Stomach (tissue), 9 donors: ENCODE measurements around the gene KBTBD12. TPM values are rescaled to one million over a fixed set of nuclear protein-coding genes. Genes with fewer than 3 reads are reported as not detected.

Experiments used
- DNase-seq, 2 donors: peaks; one replicate each; pipeline versions ENCODE4 v3.0.0 to v3.0.0-alpha.2; 2013 to 2019
- H3K27ac ChIP-seq, 5 donors: fragments of 200-600 bp in 4 of 5; sonication (generic) in 4 of 5; one replicate each; pipeline ENCODE4 v1.5.1; 2013 to 2019; ENCODE audit warnings: mild to moderate bottlenecking in 1 of 5, moderate library complexity in 1 of 5
- H3K27me3 ChIP-seq, 3 donors: fragments of 200-600 bp; sonication (generic); one replicate each; pipeline ENCODE4 v1.5.1; 2017 to 2019; ENCODE audit warnings: mixed run types in 1 of 3
- H3K36me3 ChIP-seq, 4 donors: fragments of 200-600 bp; sonication (generic); 1 replicate in 3 of 4; 2 replicates in 1 of 4; pipeline ENCODE4 v1.5.1; 2016 to 2019
- H3K4me1 ChIP-seq, 4 donors: fragments of 200-600 bp; sonication (generic); one replicate each; pipeline ENCODE4 v1.5.1; 2016 to 2019
- H3K4me3 ChIP-seq, 4 donors: fragments of 200-600 bp; sonication (generic) in 3 of 4; one replicate each; pipeline ENCODE4 v1.5.1; 2016 to 2019; ENCODE audit warnings: mild to moderate bottlenecking in 1 of 4
- H3K9me3 ChIP-seq, 4 donors: fragments of 200-600 bp; sonication (generic); one replicate each; pipeline ENCODE4 v1.5.1; 2016 to 2019
- CTCF ChIP-seq, 7 experiments: fragments of 450-650 bp in 4 of 7; fragments of 200-600 bp in 3 of 7; sonication (generic) in 3 of 7; IDR thresholded peaks; one replicate each; pipeline ENCODE4 v1.5.1; 2016 to 2019; ENCODE audit warnings: antibody characterized with exemption in 7 of 7, control low read depth in 2 of 7, mild to moderate bottlenecking in 1 of 7
- EP300 ChIP-seq: sonication (generic); formaldehyde crosslinking; IDR thresholded peaks from one replicate; pipeline ENCODE4 v1.6.1; 2017; ENCODE audit warnings: antibody characterized with exemption
- POLR2A ChIP-seq, 4 donors: fragments of 450-650 bp; IDR thresholded peaks; one replicate each; pipeline ENCODE4 v1.6.1; 2016; ENCODE audit warnings: antibody characterized with exemption in 4 of 4, control low read depth in 2 of 4, mild to moderate bottlenecking in 1 of 4, moderate library complexity in 1 of 4
- POLR2AphosphoS5 ChIP-seq, 3 donors: sonication (generic); formaldehyde crosslinking; IDR thresholded peaks; one replicate each; pipeline ENCODE4 v1.6.1; 2016; ENCODE audit warnings: antibody characterized with exemption in 3 of 3
- WGBS, 5 donors: extraction: QIAGEN DNeasy Blood & Tissue Kit in 3 of 5; methylation state at CpG; one replicate each; pipeline versions ENCODE4 v1.1.5 to v1.1.7; 2013 to 2018; 5-methylcytosine and 5-hydroxymethylcytosine counted together
- intact Hi-C: fragments of 100-400 bp; cut with DNase I; formaldehyde crosslinking; loops from one replicate; pipeline ENCODE4 v1.15.1; 2023; ENCODE audit warnings: low total_unique reads
- polyA plus RNA-seq, 3 donors: library from polyadenylated mRNA; stranded (reverse); fragments of 200-250 nt; gene quantifications; one replicate each; pipeline ENCODE4 v1.2.3, GENCODE V29; 2013
- total RNA-seq, 5 donors: library from RNA; depleted of rRNA; stranded (reverse); fragments of >200 nt; gene quantifications; one replicate each; pipeline versions ENCODE4 v1.1.0 to v1.2.3, GENCODE V29; 2014 to 2016
- donor health status: healthy with polysubstance abuse.
- donor health status: Bipolar disorder and iron deficiency.
- donor health status: healthy.

Gene KBTBD12
- total and polyA plus RNA-seq, 8 donors: 0.46 to 10.3 (median 1.6) TPM

DNA sequence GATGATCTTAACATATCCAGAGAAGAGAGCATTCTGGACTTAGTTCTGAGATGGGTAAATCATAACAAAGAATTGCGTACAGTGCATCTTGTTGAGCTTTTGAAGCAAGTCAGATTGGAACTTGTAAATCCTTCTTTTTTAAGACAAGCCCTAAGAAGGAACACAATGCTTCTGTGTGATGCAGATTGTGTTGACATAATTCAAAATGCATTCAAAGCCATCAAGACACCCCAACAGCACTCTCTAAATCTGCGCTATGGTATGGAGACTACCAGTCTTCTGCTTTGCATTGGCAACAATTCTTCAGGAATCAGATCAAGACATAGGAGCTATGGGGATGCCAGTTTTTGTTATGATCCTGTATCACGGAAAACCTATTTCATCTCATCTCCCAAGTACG is 8.6 kb downstream of the KBTBD12 start:
- 93 to 96% (median 94%) methylated on average over 4 of the region's 4 CpGs for WGBS, 5 donors

DNA sequence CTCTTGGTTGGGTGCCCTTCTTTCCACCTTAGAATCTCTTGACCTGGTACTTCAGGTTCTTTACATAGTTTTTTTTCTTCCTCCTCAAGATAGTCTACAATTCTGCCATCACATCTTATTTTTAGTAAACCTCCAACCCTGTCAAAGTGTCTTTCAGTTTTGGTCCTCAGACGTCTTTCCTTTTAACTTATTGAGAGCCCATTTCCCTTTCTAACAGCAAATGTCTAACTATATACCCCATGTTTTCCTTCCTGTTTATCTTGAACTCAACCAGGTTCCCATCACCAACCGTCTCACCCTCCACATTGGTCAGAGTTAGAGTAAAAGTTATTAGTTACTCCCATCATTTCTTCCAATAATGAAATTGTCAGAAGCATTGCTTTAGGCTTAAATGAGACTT is 10.4 kb downstream of the KBTBD12 start:
- intact Hi-C loops: no loop called here
- no peaks in the 10 kb centered on the region for H3K36me3 ChIP-seq
- no peak overlapping the region for H3K4me3 ChIP-seq
- no peak for TF ChIP-seq EP300
- TF ChIP-seq POLR2A (IDR thresholded peaks at IDR 0.05): no peak
- TF ChIP-seq CTCF (IDR thresholded peaks at IDR 0.05): no peak
- no peak for TF ChIP-seq POLR2AphosphoS5 (IDR thresholded peaks at IDR 0.05)
- no peaks in the 10 kb centered on the region for H3K27me3 ChIP-seq
- no peak overlapping the region for H3K27ac ChIP-seq
- H3K4me1 ChIP-seq: peaks cover 0 to 23% (median 0%) of the 10 kb centered on the region in 4 donors
- 48 to 73% (median 69%) methylated on average over 2 of the region's 2 CpGs for WGBS, 5 donors
- no peaks in the 10 kb centered on the region for H3K9me3 ChIP-seq
- no peak for DNase-seq

More for the DNA sequence above, 8.6 kb downstream of the KBTBD12 start:
- Histone ChIP-seq H3K36me3 (no peaks in the 10 kb centered on the region), H3K27me3 (no peaks in the 10 kb centered on the region), H3K4me1 (peaks cover 0 to 23% (median 0%) of the 10 kb centered on the region in 4 donors), H3K9me3 (no peaks in the 10 kb centered on the region), H3K4me3 (no peak overlapping the region), H3K27ac (no peak overlapping the region)
- no peak for DNase-seq
- intact Hi-C loops: no loop called here
- no peak for TF ChIP-seq POLR2A (IDR thresholded peaks at IDR 0.05)

DNA sequence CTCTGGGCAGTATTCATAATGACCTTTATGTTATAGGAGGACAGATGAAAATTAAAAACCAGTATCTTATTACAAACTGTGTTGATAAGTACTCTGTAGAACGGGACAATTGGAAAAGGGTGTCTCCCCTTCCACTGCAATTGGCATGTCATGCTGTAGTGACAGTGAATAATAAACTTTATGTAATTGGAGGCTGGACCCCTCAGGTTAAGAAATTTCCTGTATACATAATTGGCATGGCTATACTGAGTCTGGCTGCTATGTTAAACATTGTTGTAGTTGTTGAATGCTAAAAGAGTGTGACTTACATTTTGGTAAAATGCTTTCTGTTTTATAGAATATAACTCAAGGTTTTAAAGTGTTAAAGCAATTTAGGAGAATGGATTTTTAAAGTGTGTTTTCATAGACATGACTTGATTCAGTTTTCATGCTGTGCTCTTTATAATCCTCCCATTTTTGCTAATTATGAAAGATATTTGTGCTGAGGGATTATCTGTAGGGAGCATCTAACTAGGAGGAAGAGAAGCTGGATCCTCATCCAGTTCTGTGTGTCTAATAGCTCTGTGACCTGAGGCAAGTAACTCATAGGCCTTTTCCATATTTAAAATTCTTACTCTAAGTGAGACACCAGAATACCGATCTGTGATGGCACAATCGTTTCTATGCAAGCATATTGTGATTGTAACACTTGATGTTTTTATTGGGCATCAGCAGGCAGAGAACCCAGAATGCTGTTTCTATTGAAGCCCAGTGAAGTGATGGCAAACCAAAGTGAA is 13.0 kb downstream of the KBTBD12 start:
- intact Hi-C loops: no loop called here
- WGBS, 5 donors: 87 to 90% (median 88%) methylated on average over 3 of the region's 3 CpGs

GRCh38 chr3:127929818-127930413 is 14.9 kb downstream of the KBTBD12 start:
- Histone ChIP-seq H3K27me3 (no peaks in the 10 kb centered on the region), H3K4me3 (no peak overlapping the region), H3K9me3 (no peaks in the 10 kb centered on the region), H3K4me1 (no peaks in the 10 kb centered on the region), H3K36me3 (no peaks in the 10 kb centered on the region), H3K27ac (no peak overlapping the region)
- no peak for DNase-seq
- intact Hi-C loops: no loop called here
- TF ChIP-seq EP300 (no peak), POLR2A (IDR thresholded peaks at IDR 0.05) (no peak), CTCF (IDR thresholded peaks at IDR 0.05) (no peak), POLR2AphosphoS5 (IDR thresholded peaks at IDR 0.05) (no peak)
- WGBS, 5 donors: 60 to 74% (median 62%) methylated on average over 5 of the region's 5 CpGs

More for the DNA sequence above, 13.0 kb downstream of the KBTBD12 start:
- TF ChIP-seq POLR2A (IDR thresholded peaks at IDR 0.05): no peak
- no peak for TF ChIP-seq POLR2AphosphoS5 (IDR thresholded peaks at IDR 0.05)
- no peak for TF ChIP-seq CTCF (IDR thresholded peaks at IDR 0.05)
- no peak for TF ChIP-seq EP300
- no peak for DNase-seq
- no peaks in the 10 kb centered on the region for H3K27me3 ChIP-seq
- H3K36me3 ChIP-seq: no peaks in the 10 kb centered on the region
- H3K9me3 ChIP-seq: no peaks in the 10 kb centered on the region
- no peaks in the 10 kb centered on the region for H3K4me1 ChIP-seq
- no peak overlapping the region for H3K4me3 ChIP-seq
- H3K27ac ChIP-seq: no peak overlapping the region

- 85 to 100% (median 95%) methylated on average over 1 of the region's 1 CpG for WGBS, 5 donors
- no peaks in the 10 kb centered on the region for H3K9me3 ChIP-seq
Measured at GRCh38 chr3:127933396-127933795, 18.4 kb downstream of the KBTBD12 start.

More at GRCh38 chr3:127933396-127933795, 18.4 kb downstream of the KBTBD12 start:
- intact Hi-C loops: no loop called here
- DNase-seq: no peak
- Histone ChIP-seq H3K27ac (no peak overlapping the region), H3K27me3 (no peaks in the 10 kb centered on the region), H3K36me3 (no peaks in the 10 kb centered on the region), H3K4me1 (no peaks in the 10 kb centered on the region), H3K4me3 (no peak overlapping the region)
- TF ChIP-seq EP300: no peak
- no peak for TF ChIP-seq POLR2A (IDR thresholded peaks at IDR 0.05)
- no peak for TF ChIP-seq CTCF (IDR thresholded peaks at IDR 0.05)
- no peak for TF ChIP-seq POLR2AphosphoS5 (IDR thresholded peaks at IDR 0.05)
